SK-N-SH (cell line): ENCODE results near the gene GK.

Experiments used
- EP300 ChIP-seq, 2 experiments: IDR thresholded peaks; 2 replicates each; pipeline versions ENCODE4 v1.4.0 to v1.6.1; 2012; ENCODE audit warnings: borderline replicate concordance in 1 of 2, low read depth in 1 of 2, low read length in 1 of 2
- EZH2phosphoT487 ChIP-seq: fragments of 200-600 bp; sonication (generic); IDR thresholded peaks from 2 replicates; pipeline ENCODE4 v1.6.1; 2017; ENCODE audit warnings: low read depth, mixed run types, mild to moderate bottlenecking, antibody characterized with exemption, moderate library complexity, borderline replicate concordance
- FOSL2 ChIP-seq: IDR thresholded peaks from 2 replicates; pipeline ENCODE4 v1.4.0; 2012; ENCODE audit warnings: low read depth, mild to moderate bottlenecking, moderate library complexity, borderline replicate concordance
- FOXJ3 ChIP-seq: sonication (generic); formaldehyde crosslinking; IDR thresholded peaks from 2 replicates; pipeline ENCODE4 v1.5.1; 2020; ENCODE audit warnings: mild to moderate bottlenecking, missing genetic modification reagents
- GABPA ChIP-seq: IDR thresholded peaks from 2 replicates; pipeline ENCODE4 v1.4.0; 2012; ENCODE audit warnings: low read depth, mild to moderate bottlenecking
- MAX ChIP-seq: IDR thresholded peaks from 2 replicates; pipeline ENCODE4 v1.4.0; 2012; ENCODE audit warnings: low read depth
- MXI1 ChIP-seq: IDR thresholded peaks from 2 replicates; pipeline ENCODE4 v1.6.1; 2012; ENCODE audit warnings: mild to moderate bottlenecking, low read depth, low read length, improper control_type of control experiment
- POLR2AphosphoS5 ChIP-seq: IDR thresholded peaks from 2 replicates; pipeline ENCODE4 v1.6.1; 2012; ENCODE audit warnings: low read depth, low read length
- RCOR1 ChIP-seq: fragments of 150-350 bp; IDR thresholded peaks from 2 replicates; pipeline ENCODE4 v1.6.1; 2017; ENCODE audit warnings: antibody characterized with exemption, low read length
- SMC3 ChIP-seq: IDR thresholded peaks from 2 replicates; pipeline ENCODE4 v1.6.1; 2012; ENCODE audit warnings: low read depth, low read length, improper control_type of control experiment
- YY1 ChIP-seq: IDR thresholded peaks from 2 replicates; pipeline ENCODE4 v1.4.0; 2012; ENCODE audit warnings: low read depth, mild to moderate bottlenecking
- TF ChIP-seq, protein P1 (sequence below): fragments of 200-600 bp; sonication (generic); IDR thresholded peaks from 2 replicates; pipeline ENCODE4 v1.6.1; 2017; ENCODE audit warnings: antibody characterized with exemption, mild to moderate bottlenecking, moderate library complexity
- TF ChIP-seq, protein P2 (sequence below): IDR thresholded peaks from 2 replicates; pipeline ENCODE4 v1.6.1; 2012; ENCODE audit warnings: mild to moderate bottlenecking, low read depth, low read length, moderate library complexity

- no peak for TF ChIP-seq MAX
- TF ChIP-seq, protein P1, sequence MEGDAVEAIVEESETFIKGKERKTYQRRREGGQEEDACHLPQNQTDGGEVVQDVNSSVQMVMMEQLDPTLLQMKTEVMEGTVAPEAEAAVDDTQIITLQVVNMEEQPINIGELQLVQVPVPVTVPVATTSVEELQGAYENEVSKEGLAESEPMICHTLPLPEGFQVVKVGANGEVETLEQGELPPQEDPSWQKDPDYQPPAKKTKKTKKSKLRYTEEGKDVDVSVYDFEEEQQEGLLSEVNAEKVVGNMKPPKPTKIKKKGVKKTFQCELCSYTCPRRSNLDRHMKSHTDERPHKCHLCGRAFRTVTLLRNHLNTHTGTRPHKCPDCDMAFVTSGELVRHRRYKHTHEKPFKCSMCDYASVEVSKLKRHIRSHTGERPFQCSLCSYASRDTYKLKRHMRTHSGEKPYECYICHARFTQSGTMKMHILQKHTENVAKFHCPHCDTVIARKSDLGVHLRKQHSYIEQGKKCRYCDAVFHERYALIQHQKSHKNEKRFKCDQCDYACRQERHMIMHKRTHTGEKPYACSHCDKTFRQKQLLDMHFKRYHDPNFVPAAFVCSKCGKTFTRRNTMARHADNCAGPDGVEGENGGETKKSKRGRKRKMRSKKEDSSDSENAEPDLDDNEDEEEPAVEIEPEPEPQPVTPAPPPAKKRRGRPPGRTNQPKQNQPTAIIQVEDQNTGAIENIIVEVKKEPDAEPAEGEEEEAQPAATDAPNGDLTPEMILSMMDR: no peak
- TF ChIP-seq POLR2AphosphoS5: no peak
- TF ChIP-seq, protein P2, sequence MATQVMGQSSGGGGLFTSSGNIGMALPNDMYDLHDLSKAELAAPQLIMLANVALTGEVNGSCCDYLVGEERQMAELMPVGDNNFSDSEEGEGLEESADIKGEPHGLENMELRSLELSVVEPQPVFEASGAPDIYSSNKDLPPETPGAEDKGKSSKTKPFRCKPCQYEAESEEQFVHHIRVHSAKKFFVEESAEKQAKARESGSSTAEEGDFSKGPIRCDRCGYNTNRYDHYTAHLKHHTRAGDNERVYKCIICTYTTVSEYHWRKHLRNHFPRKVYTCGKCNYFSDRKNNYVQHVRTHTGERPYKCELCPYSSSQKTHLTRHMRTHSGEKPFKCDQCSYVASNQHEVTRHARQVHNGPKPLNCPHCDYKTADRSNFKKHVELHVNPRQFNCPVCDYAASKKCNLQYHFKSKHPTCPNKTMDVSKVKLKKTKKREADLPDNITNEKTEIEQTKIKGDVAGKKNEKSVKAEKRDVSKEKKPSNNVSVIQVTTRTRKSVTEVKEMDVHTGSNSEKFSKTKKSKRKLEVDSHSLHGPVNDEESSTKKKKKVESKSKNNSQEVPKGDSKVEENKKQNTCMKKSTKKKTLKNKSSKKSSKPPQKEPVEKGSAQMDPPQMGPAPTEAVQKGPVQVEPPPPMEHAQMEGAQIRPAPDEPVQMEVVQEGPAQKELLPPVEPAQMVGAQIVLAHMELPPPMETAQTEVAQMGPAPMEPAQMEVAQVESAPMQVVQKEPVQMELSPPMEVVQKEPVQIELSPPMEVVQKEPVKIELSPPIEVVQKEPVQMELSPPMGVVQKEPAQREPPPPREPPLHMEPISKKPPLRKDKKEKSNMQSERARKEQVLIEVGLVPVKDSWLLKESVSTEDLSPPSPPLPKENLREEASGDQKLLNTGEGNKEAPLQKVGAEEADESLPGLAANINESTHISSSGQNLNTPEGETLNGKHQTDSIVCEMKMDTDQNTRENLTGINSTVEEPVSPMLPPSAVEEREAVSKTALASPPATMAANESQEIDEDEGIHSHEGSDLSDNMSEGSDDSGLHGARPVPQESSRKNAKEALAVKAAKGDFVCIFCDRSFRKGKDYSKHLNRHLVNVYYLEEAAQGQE: no peak
- TF ChIP-seq SMC3: no peak
- TF ChIP-seq RCOR1: no peak
- no peak for TF ChIP-seq EP300 (IDR thresholded peaks at IDR 0.05; ENCODE audit: borderline replicate concordance in 1 of 2, low read depth in 1 of 2, low read length in 1 of 2)
- no peak for TF ChIP-seq EZH2phosphoT487
- TF ChIP-seq FOXJ3: no peak
- TF ChIP-seq YY1: no peak
- no peak for TF ChIP-seq FOSL2
- TF ChIP-seq MXI1: no peak
- TF ChIP-seq GABPA: no peak
Observed at GRCh38 chrX:30688641-30689040, 35.4 kb downstream of the GK start.
